Smooth muscle cell (in vitro differentiated cells): ENCODE results near the gene SORCS2. TPM values are rescaled to one million over a fixed set of nuclear protein-coding genes. Genes with fewer than 3 reads are reported as not detected.

ENCODE experiments used
- DNase-seq: peaks from one replicate; lab custom pipeline; 2025; ENCODE audit not compliant: unreplicated experiment; lab: John Stamatoyannopoulos, UW
- H2AFZ ChIP-seq: fragments of 200-600 bp; sonication (generic); 2 replicates; pipeline ENCODE4 v1.6.0; 2016; ENCODE audit warnings: antibody characterized with exemption, low read depth, mild to moderate bottlenecking
- H3F3A ChIP-seq: fragments of 200-600 bp; sonication (generic); 2 replicates; pipeline ENCODE4 v1.6.0; 2017; ENCODE audit warnings: antibody characterized with exemption, low read depth
- H3K27ac ChIP-seq: fragments of 200-600 bp; sonication (generic); 2 replicates; pipeline ENCODE4 v1.5.1; 2016; ENCODE audit warnings: low read depth, mild to moderate bottlenecking
- H3K27me3 ChIP-seq: fragments of 200-600 bp; sonication (generic); 2 replicates; pipeline ENCODE4 v1.6.1; 2016; ENCODE audit warnings: low read depth, mild to moderate bottlenecking
- H3K36me3 ChIP-seq: fragments of 200-600 bp; sonication (generic); 2 replicates; pipeline ENCODE4 v1.5.1; 2016; ENCODE audit warnings: low read depth
- H3K4me1 ChIP-seq: fragments of 200-600 bp; sonication (generic); 2 replicates; pipeline ENCODE4 v1.5.1; 2016; ENCODE audit warnings: low read depth
- H3K4me2 ChIP-seq: fragments of 200-600 bp; sonication (generic); 2 replicates; pipeline ENCODE4 v1.6.0; 2016; ENCODE audit warnings: mild to moderate bottlenecking
- H3K4me3 ChIP-seq: fragments of 200-600 bp; sonication (generic); 2 replicates; pipeline ENCODE4 v1.5.1; 2016; ENCODE audit warnings: mild to moderate bottlenecking
- H3K79me2 ChIP-seq: fragments of 200-600 bp; sonication (generic); 2 replicates; pipeline ENCODE4 v1.6.0; 2016; ENCODE audit warnings: low read depth, mild to moderate bottlenecking
- H3K9ac ChIP-seq: fragments of 200-600 bp; sonication (generic); 2 replicates; pipeline ENCODE4 v1.6.0; 2016; ENCODE audit warnings: low read depth
- H3K9me3 ChIP-seq: fragments of 200-600 bp; sonication (generic); replicated peaks from 2 replicates; pipeline ENCODE4 v1.5.1; 2016; ENCODE audit warnings: low read depth
- H4K20me1 ChIP-seq: fragments of 200-600 bp; sonication (generic); 2 replicates; pipeline ENCODE4 v1.6.0; 2016; ENCODE audit warnings: low read depth
- WGBS: methylation state at CpG from one replicate; pipeline ENCODE4 v1.1.7; 2016; ENCODE audit warnings: low lambda C conversion rate; 5-methylcytosine and 5-hydroxymethylcytosine counted together
- polyA plus RNA-seq: library from polyadenylated mRNA; unstranded; fragments of >200 nt; fragmentation: Nextera tagmentation; extraction: Ambion mirVana; gene quantifications from 2 replicates; pipeline ENCODE4 v1.2.1, GENCODE V29; 2016
- total RNA-seq: library from RNA; depleted of rRNA; stranded (reverse); fragments of >200 nt; gene quantifications from 2 replicates; pipeline ENCODE4 v1.2.3, GENCODE V29; 2014
- TF ChIP-seq, protein P1 (sequence below): fragments of 200-600 bp; sonication (generic); IDR thresholded peaks from 2 replicates; pipeline ENCODE4 v1.5.1; 2017; ENCODE audit warnings: borderline replicate concordance, mild to moderate bottlenecking, antibody characterized with exemption; ENCODE audit not compliant: insufficient read depth, poor library complexity, severe bottlenecking

The SORCS2 gene
- total and polyA plus RNA-seq, 2 experiments from 2014 or later = 5.2 to 9.3 TPM

DNA sequence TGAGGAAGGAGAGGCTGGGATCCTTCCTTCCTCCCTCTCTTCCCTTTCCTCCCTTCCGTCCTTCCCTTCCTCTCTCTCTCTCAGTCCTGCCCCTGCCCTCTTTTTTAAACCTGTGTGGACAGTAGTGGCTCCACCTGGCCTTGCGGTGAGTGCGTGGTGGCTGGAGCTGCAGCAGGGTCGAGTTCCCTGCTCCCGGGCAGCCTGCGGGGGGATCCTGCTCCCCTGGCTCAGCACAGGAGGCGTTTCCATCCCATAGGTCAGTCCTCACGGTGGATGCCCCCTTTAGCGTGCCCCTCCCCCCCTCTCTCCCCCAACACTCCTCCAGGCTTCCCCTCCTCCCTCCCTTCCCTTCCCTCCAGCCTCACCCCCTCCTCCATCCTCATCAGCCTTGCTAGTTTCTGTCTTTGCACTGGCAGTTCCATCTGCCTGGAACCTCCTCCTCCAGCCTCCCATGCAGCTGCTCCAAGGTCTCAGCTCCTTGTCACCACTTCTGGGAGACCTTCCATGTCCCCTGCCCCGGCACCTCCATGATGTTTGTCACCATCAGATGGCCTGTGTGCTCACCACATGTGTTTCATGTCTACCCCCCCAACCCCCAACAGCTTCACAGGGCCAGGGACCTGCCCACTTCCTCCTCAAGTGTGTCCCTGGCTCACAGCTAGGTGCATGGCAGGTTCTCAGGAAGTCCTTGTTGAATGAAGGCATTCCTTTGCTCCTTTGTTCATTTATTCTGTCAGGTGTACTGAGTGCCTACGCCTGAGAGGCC lies 174.0 kb downstream of the SORCS2 start:
- Histone ChIP-seq H3K4me3 (no peak overlapping the region), H3K9ac (no peak overlapping the region), H3F3A (no peaks in the 10 kb centered on the region), H3K36me3 (no peaks in the 10 kb centered on the region), H2AFZ (no peak overlapping the region), H3K27ac (no peak overlapping the region), H3K9me3 (no peaks in the 10 kb centered on the region), H4K20me1 (no peaks in the 10 kb centered on the region), H3K27me3 (peaks cover 7% of the 10 kb centered on the region), H3K4me2 (no peak overlapping the region), H3K79me2 (no peaks in the 10 kb centered on the region), H3K4me1 (peaks cover 2% of the 10 kb centered on the region)
- WGBS = 64% methylated on average over 8 of the region's 11 CpGs
- DNase-seq = no peak
- TF ChIP-seq, protein P1, sequence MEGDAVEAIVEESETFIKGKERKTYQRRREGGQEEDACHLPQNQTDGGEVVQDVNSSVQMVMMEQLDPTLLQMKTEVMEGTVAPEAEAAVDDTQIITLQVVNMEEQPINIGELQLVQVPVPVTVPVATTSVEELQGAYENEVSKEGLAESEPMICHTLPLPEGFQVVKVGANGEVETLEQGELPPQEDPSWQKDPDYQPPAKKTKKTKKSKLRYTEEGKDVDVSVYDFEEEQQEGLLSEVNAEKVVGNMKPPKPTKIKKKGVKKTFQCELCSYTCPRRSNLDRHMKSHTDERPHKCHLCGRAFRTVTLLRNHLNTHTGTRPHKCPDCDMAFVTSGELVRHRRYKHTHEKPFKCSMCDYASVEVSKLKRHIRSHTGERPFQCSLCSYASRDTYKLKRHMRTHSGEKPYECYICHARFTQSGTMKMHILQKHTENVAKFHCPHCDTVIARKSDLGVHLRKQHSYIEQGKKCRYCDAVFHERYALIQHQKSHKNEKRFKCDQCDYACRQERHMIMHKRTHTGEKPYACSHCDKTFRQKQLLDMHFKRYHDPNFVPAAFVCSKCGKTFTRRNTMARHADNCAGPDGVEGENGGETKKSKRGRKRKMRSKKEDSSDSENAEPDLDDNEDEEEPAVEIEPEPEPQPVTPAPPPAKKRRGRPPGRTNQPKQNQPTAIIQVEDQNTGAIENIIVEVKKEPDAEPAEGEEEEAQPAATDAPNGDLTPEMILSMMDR = no peak

- Histone ChIP-seq H3K27me3 (peaks cover 7% of the 10 kb centered on the region), H2AFZ (no peak overlapping the region)
Measured at GRCh38 chr4:7366954-7367353, 174.6 kb downstream of the SORCS2 start.

DNA sequence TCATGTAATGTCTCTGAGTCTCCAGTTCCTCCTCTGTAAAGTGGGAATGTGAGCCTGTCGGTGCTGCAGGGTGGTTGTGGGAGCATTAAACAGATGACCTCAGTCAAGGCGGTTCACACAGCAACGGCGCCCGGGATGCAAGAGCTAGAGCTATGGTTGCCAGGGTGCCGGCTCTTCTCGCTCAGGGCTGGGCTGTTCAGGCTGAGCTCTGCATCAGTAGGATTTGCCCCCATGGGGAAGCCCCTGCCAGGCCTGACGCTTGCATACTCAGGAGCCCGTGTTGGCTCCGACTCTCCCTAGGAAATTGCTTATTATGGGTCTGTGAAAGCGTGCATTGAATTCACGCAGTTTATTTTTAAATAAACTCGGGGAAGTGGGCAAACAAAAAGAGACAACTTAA lies 175.1 kb downstream of the SORCS2 start:
- peaks cover 7% of the 10 kb centered on the region for H3K27me3 ChIP-seq
- no peaks in the 10 kb centered on the region for H3K79me2 ChIP-seq
- no peak overlapping the region for H2AFZ ChIP-seq
- H4K20me1 ChIP-seq = no peaks in the 10 kb centered on the region
- H3K4me2 ChIP-seq = no peak overlapping the region
- no peaks in the 10 kb centered on the region for H3K4me1 ChIP-seq
- H3K9me3 ChIP-seq = no peaks in the 10 kb centered on the region
- 89% methylated on average over 13 of the region's 13 CpGs for WGBS
- no peak overlapping the region for H3K9ac ChIP-seq
- H3K36me3 ChIP-seq = no peaks in the 10 kb centered on the region
- no peak overlapping the region for H3K4me3 ChIP-seq
- H3F3A ChIP-seq = no peaks in the 10 kb centered on the region
- DNase-seq = no peak
- no peak overlapping the region for H3K27ac ChIP-seq
- TF ChIP-seq, protein P1 = no peak

More at GRCh38 chr4:7366954-7367353, 174.6 kb downstream of the SORCS2 start:
- Histone ChIP-seq H3F3A (no peaks in the 10 kb centered on the region), H3K27ac (no peak overlapping the region), H3K4me3 (no peak overlapping the region), H3K79me2 (no peaks in the 10 kb centered on the region), H3K9ac (no peak overlapping the region), H3K4me2 (no peak overlapping the region), H3K4me1 (no peaks in the 10 kb centered on the region), H4K20me1 (no peaks in the 10 kb centered on the region), H3K36me3 (no peaks in the 10 kb centered on the region), H3K9me3 (no peaks in the 10 kb centered on the region)
- 94% methylated on average over 7 of the region's 7 CpGs for WGBS
- no peak for DNase-seq
- TF ChIP-seq, protein P1 = no peak

GRCh38 chr4:7367864-7368277 lies 175.5 kb downstream of the SORCS2 start:
- no peak overlapping the region for H3K27ac ChIP-seq
- H3K27me3 ChIP-seq = peaks cover 7% of the 10 kb centered on the region
- H3F3A ChIP-seq = no peaks in the 10 kb centered on the region
- H3K4me1 ChIP-seq = no peaks in the 10 kb centered on the region
- DNase-seq = no peak
- no peak overlapping the region for H3K4me2 ChIP-seq
- no peak overlapping the region for H3K4me3 ChIP-seq
- WGBS = 91% methylated on average over 8 of the region's 8 CpGs
- H2AFZ ChIP-seq = no peak overlapping the region
- no peaks in the 10 kb centered on the region for H4K20me1 ChIP-seq
- H3K79me2 ChIP-seq = no peaks in the 10 kb centered on the region
- H3K36me3 ChIP-seq = no peaks in the 10 kb centered on the region
- H3K9ac ChIP-seq = no peak overlapping the region
- TF ChIP-seq, protein P1 = no peak
- no peaks in the 10 kb centered on the region for H3K9me3 ChIP-seq
